Heart left ventricle (tissue), 13 donors: ENCODE results near the gene ANKRD28.

Experiments used
- CTCF ChIP-seq, 12 donors: fragments of 200-600 bp; sonication (generic) in 4 of 12; IDR thresholded peaks; one replicate each; pipeline versions ENCODE4 v1.5.0 to v1.8.0; 2018 to 2022; ENCODE audit warnings: antibody characterized with exemption in 12 of 12, mild to moderate bottlenecking in 5 of 12
- POLR2A ChIP-seq, 2 donors: fragments of 450-650 bp; IDR thresholded peaks; one replicate each; pipeline ENCODE4 v1.6.1; 2017; ENCODE audit warnings: antibody characterized with exemption in 2 of 2, mild to moderate bottlenecking in 2 of 2, moderate library complexity in 2 of 2
- donor health status: ischemic (EF 13 %, LVEDD 7.1; RV severe dilation, severe dysfunction).
- donor health status: DM: no; HTN: yes; CAD: no.
- donor health status: DM: no; HTN: no; CAD: no.
- donor health status: ischemic (EF 25% LVEDD 6.9; RV normal size, moderate dysfunction).
- donor health status: ischemic (EF 25% LVEDD 5.7; RV mildly dilated, moderate dysfunction).
- donor health status: ischemic (EF 35%, LVEDD 5.7; RV mildly dilated, moderate dysfunction).
- donor health status: nonischemic (EF 11% LVEDD 7.7; RV severe dilation, severe dysfunction).
- donor health status: DM: yes; HTN: yes; CAD: no.
- donor health status: PGD.
- donor health status: ischemic (EF 29% LVEDD 5.4; RV normal size, mild dysfunction).
- donor health status: nonischemic (EF 23%, LVEDD 6.1; RV moderate dilation, normal function).

DNA sequence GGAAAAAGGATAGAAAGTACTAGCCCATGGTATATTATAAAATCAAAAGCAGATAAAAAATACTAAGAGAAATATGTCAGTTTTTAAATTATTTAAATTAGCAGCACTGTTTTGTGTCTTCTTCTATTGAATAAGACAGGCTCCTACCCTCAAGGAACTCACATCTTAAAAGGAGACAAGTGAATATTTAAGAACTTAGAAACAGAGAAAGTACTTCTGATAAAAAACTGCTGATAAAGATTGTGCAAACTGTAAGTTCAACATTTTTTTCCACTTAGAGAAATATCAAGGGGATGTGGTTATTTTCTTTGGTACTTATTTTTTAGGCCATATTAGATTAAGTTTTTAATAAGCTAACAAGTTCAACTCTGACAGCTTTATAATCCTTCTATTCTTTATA, 3.0 kb upstream of the ANKRD28 start:
- TF ChIP-seq CTCF (IDR thresholded peaks at IDR 0.05) (no peak), POLR2A (IDR thresholded peaks at IDR 0.05) (no peak)
